Measurements from ENCODE around the gene TRAPPC10. TPM values are rescaled to one million over a fixed set of nuclear protein-coding genes. Genes with fewer than 3 reads are reported as not detected.
A peak's percentile ranks its signal among the peaks of the same experiment; 100 is the strongest.

TRAPPC10 gene
- total and polyA plus RNA-seq, 5 donors from 2014 or later: 13.5 to 132 (median 17.9) TPM

GRCh38 chr21:44011123-44011522 lies 986 bp upstream of the TRAPPC10 start:
- H3K4me3 ChIP-seq (ENCODE audit: low read depth, low read length): peak overlapping the region; percentile 43
- no peaks in the 10 kb centered on the region for H3K9me3 ChIP-seq (ENCODE audit: control insufficient read depth in 2 of 2, low read length in 2 of 2)
- Mint-ChIP-seq H3K27me3 (no peaks in the 10 kb centered on the region), H3K27ac (peak overlapping the region; percentile 89 to 94 (median 92)), H3K9me3 (no peaks in the 10 kb centered on the region), H3K36me3 (peaks cover 3% of the 10 kb centered on the region), H3K4me1 (peaks cover 23 to 43% (median 34%) of the 10 kb centered on the region in 4 donors), H3K4me3 (peak overlapping the region; percentile 90 to 97 (median 92))
- peaks cover 45% of the 10 kb centered on the region for H3K4me1 ChIP-seq (ENCODE audit: control insufficient read depth, insufficient read depth, low read length, poor library complexity, severe bottlenecking)
- ATAC-seq (ENCODE audit: low read depth in 2 of 2) (no peak), DNase-seq (no peak)
- H3K27me3 ChIP-seq (ENCODE audit: control insufficient read depth, insufficient read depth, low read length): no peaks in the 10 kb centered on the region
- H3K27ac ChIP-seq (ENCODE audit: insufficient read depth, low read length, poor library complexity, severe bottlenecking): peak overlapping the region; percentile 90
- no peaks in the 10 kb centered on the region for H3K36me3 ChIP-seq (ENCODE audit: control insufficient read depth, insufficient read depth, low read length)

- no peaks in the 10 kb centered on the region for H3K9me3 ChIP-seq (ENCODE audit: control insufficient read depth in 2 of 2, low read length in 2 of 2)
- H3K4me1 ChIP-seq (ENCODE audit: control insufficient read depth, insufficient read depth, low read length, poor library complexity, severe bottlenecking): peaks cover 59% of the 10 kb centered on the region
- H3K27ac ChIP-seq (ENCODE audit: insufficient read depth, low read length, poor library complexity, severe bottlenecking): peak overlapping the region; percentile 90
- Mint-ChIP-seq H3K27ac (peak overlapping the region; percentile 89 to 91 (median 91)), H3K4me1 (peaks cover 26 to 56% (median 47%) of the 10 kb centered on the region in 4 donors), H3K4me3 (peak overlapping the region; percentile 89 to 91 (median 90)), H3K9me3 (no peaks in the 10 kb centered on the region), H3K27me3 (no peaks in the 10 kb centered on the region), H3K36me3 (peaks cover 3% of the 10 kb centered on the region)
- H3K36me3 ChIP-seq (ENCODE audit: control insufficient read depth, insufficient read depth, low read length): no peaks in the 10 kb centered on the region
- H3K4me3 ChIP-seq (ENCODE audit: low read depth, low read length): peak overlapping the region; percentile 80
- no peaks in the 10 kb centered on the region for H3K27me3 ChIP-seq (ENCODE audit: control insufficient read depth, insufficient read depth, low read length)
- ATAC-seq (ENCODE audit: low read depth in 2 of 2) (peak; percentile 77 to 81), DNase-seq (peak; percentile 77 to 89 (median 80))
Measured at GRCh38 chr21:44012474-44013379, 618 bp downstream of the TRAPPC10 start.

GRCh38 chr21:44013380-44014088 lies 1.4 kb downstream of the TRAPPC10 start:
- Mint-ChIP-seq H3K27me3 (no peaks in the 10 kb centered on the region), H3K36me3 (peaks cover under 1% of the 10 kb centered on the region), H3K27ac (peak overlapping the region; percentile 89 to 91 (median 91)), H3K4me1 (peaks cover 28 to 63% (median 51%) of the 10 kb centered on the region in 4 donors), H3K4me3 (peak overlapping the region; percentile 89 to 91 (median 90)), H3K9me3 (no peaks in the 10 kb centered on the region)
- Histone ChIP-seq H3K4me1 (ENCODE audit: control insufficient read depth, insufficient read depth, low read length, poor library complexity, severe bottlenecking) (peaks cover 67% of the 10 kb centered on the region), H3K36me3 (ENCODE audit: control insufficient read depth, insufficient read depth, low read length) (no peaks in the 10 kb centered on the region), H3K27ac (ENCODE audit: insufficient read depth, low read length, poor library complexity, severe bottlenecking) (peak overlapping the region; percentile 90), H3K27me3 (ENCODE audit: control insufficient read depth, insufficient read depth, low read length) (no peaks in the 10 kb centered on the region), H3K9me3 (ENCODE audit: control insufficient read depth in 2 of 2, low read length in 2 of 2) (no peaks in the 10 kb centered on the region), H3K4me3 (ENCODE audit: low read depth, low read length) (peak overlapping the region; percentile 80)
- ATAC-seq (ENCODE audit: low read depth in 2 of 2) (peak; percentile 8 to 15), DNase-seq (peak; percentile 24 to 74 (median 27))

- no peak overlapping the region for H3K4me3 ChIP-seq (ENCODE audit: low read depth, low read length)
- H3K27ac ChIP-seq (ENCODE audit: insufficient read depth, low read length, poor library complexity, severe bottlenecking): no peak overlapping the region
- no peak for ATAC-seq (ENCODE audit: low read depth in 2 of 2)
- no peaks in the 10 kb centered on the region for H3K36me3 ChIP-seq (ENCODE audit: control insufficient read depth, insufficient read depth, low read length)
- no peak for DNase-seq
- Mint-ChIP-seq H3K36me3 (no peaks in the 10 kb centered on the region), H3K4me1 (peaks cover 46 to 87% (median 72%) of the 10 kb centered on the region in 4 donors), H3K27ac (peak overlapping the region; percentile 79 to 83 (median 82)), H3K27me3 (no peaks in the 10 kb centered on the region), H3K9me3 (no peaks in the 10 kb centered on the region), H3K4me3 (peak overlapping the region in 2 of 4 donors; percentile 52 to 65)
- H3K9me3 ChIP-seq (ENCODE audit: control insufficient read depth in 2 of 2, low read length in 2 of 2): no peaks in the 10 kb centered on the region
- H3K27me3 ChIP-seq (ENCODE audit: control insufficient read depth, insufficient read depth, low read length): no peaks in the 10 kb centered on the region
- peaks cover 90% of the 10 kb centered on the region for H3K4me1 ChIP-seq (ENCODE audit: control insufficient read depth, insufficient read depth, low read length, poor library complexity, severe bottlenecking)
Measured at GRCh38 chr21:44017601-44018000, 5.5 kb downstream of the TRAPPC10 start.

GRCh38 chr21:44018127-44018526 lies 6.0 kb downstream of the TRAPPC10 start:
- peak overlapping the region in 3 of 4 donors; percentile 12 to 65 (median 52) for H3K4me3 Mint-ChIP-seq
- no peak for DNase-seq
- H3K4me1 Mint-ChIP-seq: peaks cover 48 to 89% (median 75%) of the 10 kb centered on the region in 4 donors
- H3K4me3 ChIP-seq (ENCODE audit: low read depth, low read length): no peak overlapping the region
- H3K36me3 ChIP-seq (ENCODE audit: control insufficient read depth, insufficient read depth, low read length): no peaks in the 10 kb centered on the region
- no peaks in the 10 kb centered on the region for H3K36me3 Mint-ChIP-seq
- peaks cover 88% of the 10 kb centered on the region for H3K4me1 ChIP-seq (ENCODE audit: control insufficient read depth, insufficient read depth, low read length, poor library complexity, severe bottlenecking)
- ATAC-seq (ENCODE audit: low read depth in 2 of 2): no peak
- H3K9me3 ChIP-seq (ENCODE audit: control insufficient read depth in 2 of 2, low read length in 2 of 2): no peaks in the 10 kb centered on the region
- H3K27me3 ChIP-seq (ENCODE audit: control insufficient read depth, insufficient read depth, low read length): no peaks in the 10 kb centered on the region
- H3K27ac Mint-ChIP-seq: peak overlapping the region; percentile 79 to 83 (median 82)
- H3K27ac ChIP-seq (ENCODE audit: insufficient read depth, low read length, poor library complexity, severe bottlenecking): no peak overlapping the region
- no peaks in the 10 kb centered on the region for H3K9me3 Mint-ChIP-seq
- no peaks in the 10 kb centered on the region for H3K27me3 Mint-ChIP-seq

GRCh38 chr21:44018813-44019567 lies 6.9 kb downstream of the TRAPPC10 start:
- no peaks in the 10 kb centered on the region for H3K27me3 ChIP-seq (ENCODE audit: control insufficient read depth, insufficient read depth, low read length)
- Mint-ChIP-seq H3K4me3 (peak overlapping the region; percentile 61 to 88 (median 73)), H3K27ac (peak overlapping the region; percentile 63 to 89 (median 71)), H3K9me3 (no peaks in the 10 kb centered on the region), H3K4me1 (peaks cover 44 to 89% (median 72%) of the 10 kb centered on the region in 4 donors), H3K36me3 (no peaks in the 10 kb centered on the region), H3K27me3 (no peaks in the 10 kb centered on the region)
- peaks cover 83% of the 10 kb centered on the region for H3K4me1 ChIP-seq (ENCODE audit: control insufficient read depth, insufficient read depth, low read length, poor library complexity, severe bottlenecking)
- peak overlapping the region; percentile 19 for H3K4me3 ChIP-seq (ENCODE audit: low read depth, low read length)
- H3K9me3 ChIP-seq (ENCODE audit: control insufficient read depth in 2 of 2, low read length in 2 of 2): no peaks in the 10 kb centered on the region
- DNase-seq: no peak
- H3K36me3 ChIP-seq (ENCODE audit: control insufficient read depth, insufficient read depth, low read length): no peaks in the 10 kb centered on the region
- peak overlapping the region; percentile 45 for H3K27ac ChIP-seq (ENCODE audit: insufficient read depth, low read length, poor library complexity, severe bottlenecking)
- ATAC-seq (ENCODE audit: low read depth in 2 of 2): no peak

GRCh38 chr21:44019568-44019958 lies 7.5 kb downstream of the TRAPPC10 start:
- H3K9me3 ChIP-seq (ENCODE audit: control insufficient read depth in 2 of 2, low read length in 2 of 2): no peaks in the 10 kb centered on the region
- Mint-ChIP-seq H3K4me3 (peak overlapping the region; percentile 61 to 88 (median 73)), H3K27ac (peak overlapping the region; percentile 63 to 89 (median 71)), H3K36me3 (no peaks in the 10 kb centered on the region), H3K4me1 (peaks cover 47 to 88% (median 71%) of the 10 kb centered on the region in 4 donors), H3K27me3 (no peaks in the 10 kb centered on the region), H3K9me3 (no peaks in the 10 kb centered on the region)
- ATAC-seq (ENCODE audit: low read depth in 2 of 2) (no peak), DNase-seq (no peak)
- H3K4me3 ChIP-seq (ENCODE audit: low read depth, low read length): no peak overlapping the region
- peaks cover 83% of the 10 kb centered on the region for H3K4me1 ChIP-seq (ENCODE audit: control insufficient read depth, insufficient read depth, low read length, poor library complexity, severe bottlenecking)
- H3K36me3 ChIP-seq (ENCODE audit: control insufficient read depth, insufficient read depth, low read length): no peaks in the 10 kb centered on the region
- peak overlapping the region; percentile 45 for H3K27ac ChIP-seq (ENCODE audit: insufficient read depth, low read length, poor library complexity, severe bottlenecking)
- H3K27me3 ChIP-seq (ENCODE audit: control insufficient read depth, insufficient read depth, low read length): no peaks in the 10 kb centered on the region
